A549 treated with CpdA at 1 μM for 4 hours (cell line): ENCODE measurements around the gene PGR. TPM values are rescaled to one million over a fixed set of nuclear protein-coding genes. Genes with fewer than 3 reads are reported as not detected.

Experiments
- total RNA-seq: library from RNA; stranded (reverse); fragments of 200-300 nt; extraction: Qiagen RNA extraction; gene quantifications from 5 replicates; pipeline ENCODE4 v1.2.3, GENCODE V29; 2022; ENCODE audit warnings: low read depth

PGR gene
- not detected in 5 replicates for total RNA-seq

GRCh38 chr11:101129203-101129943 lies at the start of gene PGR:
PGR (minus strand) TSS chr11:101129813; CDS start chr11:101129070, 743 bp downstream.

